ENCODE data around the gene TECR.

The TECR gene

DNA sequence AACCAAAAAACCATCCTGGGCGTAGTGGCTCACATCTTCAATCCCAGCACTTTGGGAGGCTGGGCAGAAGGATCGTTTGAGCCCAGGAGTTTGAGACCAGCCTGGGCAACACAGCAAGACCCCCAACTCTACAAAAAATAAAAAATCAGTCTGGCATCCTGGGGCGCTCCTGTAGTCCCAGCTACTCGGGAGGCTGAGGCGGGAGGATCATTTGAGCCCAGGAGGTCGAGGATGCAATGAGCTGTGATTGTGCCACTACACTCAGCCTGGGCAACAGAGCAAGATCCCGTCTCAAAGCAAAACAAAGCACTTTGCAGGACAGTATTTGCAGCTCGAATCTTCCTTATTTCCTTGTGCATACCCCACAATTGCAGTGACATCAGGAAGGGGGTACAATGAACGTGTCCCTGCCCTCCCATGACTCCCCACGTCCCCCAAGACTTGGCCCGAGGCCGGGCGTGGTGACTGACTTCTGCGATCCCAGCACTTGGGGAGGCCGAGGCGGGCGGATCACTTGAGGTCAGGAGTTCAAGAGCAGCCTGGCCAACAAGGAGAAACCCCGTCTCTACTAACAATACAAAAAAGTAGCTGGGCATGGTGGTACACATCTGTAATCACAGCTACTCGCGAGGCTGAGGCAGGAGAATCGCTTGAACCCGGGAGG lies 41.6 kb downstream of the TECR start:
- H3K4me3 ChIP-seq (ENCODE audit: low read depth, low read length): peak overlapping the region; percentile 100
- TF ChIP-seq, protein P1, sequence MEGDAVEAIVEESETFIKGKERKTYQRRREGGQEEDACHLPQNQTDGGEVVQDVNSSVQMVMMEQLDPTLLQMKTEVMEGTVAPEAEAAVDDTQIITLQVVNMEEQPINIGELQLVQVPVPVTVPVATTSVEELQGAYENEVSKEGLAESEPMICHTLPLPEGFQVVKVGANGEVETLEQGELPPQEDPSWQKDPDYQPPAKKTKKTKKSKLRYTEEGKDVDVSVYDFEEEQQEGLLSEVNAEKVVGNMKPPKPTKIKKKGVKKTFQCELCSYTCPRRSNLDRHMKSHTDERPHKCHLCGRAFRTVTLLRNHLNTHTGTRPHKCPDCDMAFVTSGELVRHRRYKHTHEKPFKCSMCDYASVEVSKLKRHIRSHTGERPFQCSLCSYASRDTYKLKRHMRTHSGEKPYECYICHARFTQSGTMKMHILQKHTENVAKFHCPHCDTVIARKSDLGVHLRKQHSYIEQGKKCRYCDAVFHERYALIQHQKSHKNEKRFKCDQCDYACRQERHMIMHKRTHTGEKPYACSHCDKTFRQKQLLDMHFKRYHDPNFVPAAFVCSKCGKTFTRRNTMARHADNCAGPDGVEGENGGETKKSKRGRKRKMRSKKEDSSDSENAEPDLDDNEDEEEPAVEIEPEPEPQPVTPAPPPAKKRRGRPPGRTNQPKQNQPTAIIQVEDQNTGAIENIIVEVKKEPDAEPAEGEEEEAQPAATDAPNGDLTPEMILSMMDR (conservative IDR thresholded peaks at IDR 0.05; ENCODE audit: low read depth, low read length): no peak
- no peak for DNase-seq (ENCODE audit: low read depth)

DNA sequence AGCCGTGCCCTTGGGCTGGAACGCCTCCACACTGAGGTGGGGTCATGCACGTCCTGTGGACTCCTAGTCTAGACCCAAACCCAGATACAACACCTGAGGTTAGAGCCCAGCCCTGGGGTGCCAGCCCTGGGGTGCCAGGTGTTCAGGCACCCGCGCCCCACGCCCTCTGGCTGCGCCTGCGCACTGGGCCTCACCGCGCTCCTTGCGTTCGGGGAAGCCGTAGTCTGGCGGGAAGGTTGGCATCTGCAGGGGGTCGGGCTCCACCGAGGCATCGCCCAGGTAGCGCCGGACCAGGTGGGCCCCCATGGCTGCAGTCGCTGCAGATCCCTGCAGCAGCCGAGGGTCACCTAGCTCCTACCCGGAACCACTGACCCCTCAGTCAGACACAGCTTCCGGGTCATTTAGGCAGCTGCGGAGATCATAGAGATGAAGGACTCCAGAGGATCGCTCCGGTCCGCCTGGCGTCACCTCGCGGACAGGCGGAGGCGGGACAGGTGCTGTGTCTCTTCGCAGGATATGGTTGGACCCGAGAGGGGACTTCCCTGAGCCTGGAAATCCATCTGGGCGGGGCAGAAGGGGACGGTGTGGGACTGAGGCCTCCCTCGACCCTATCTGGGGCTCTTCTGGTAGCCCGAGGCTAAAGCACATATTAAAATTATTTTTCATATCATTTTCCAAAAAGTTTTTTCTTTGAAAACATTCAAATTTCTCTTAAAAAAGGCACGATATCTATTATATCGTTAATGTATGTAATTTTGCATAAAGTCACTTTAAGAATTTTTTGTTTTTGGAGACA lies 42.5 kb downstream of the TECR start, which contains the start of gene NDUFB7:
Gene NDUFB7, minus strand, starts transcription at position 372 of the 796 bp plus-strand sequence. Its CDS starts 66 bp downstream, at position 306.
- TF ChIP-seq, protein P1 (conservative IDR thresholded peaks at IDR 0.05; ENCODE audit: low read depth, low read length): peak; percentile 58
- H3K4me3 ChIP-seq (ENCODE audit: low read depth, low read length): peak within 1 kb of the TSS; percentile 100
- DNase-seq (ENCODE audit: low read depth): peak; percentile 97

DNA sequence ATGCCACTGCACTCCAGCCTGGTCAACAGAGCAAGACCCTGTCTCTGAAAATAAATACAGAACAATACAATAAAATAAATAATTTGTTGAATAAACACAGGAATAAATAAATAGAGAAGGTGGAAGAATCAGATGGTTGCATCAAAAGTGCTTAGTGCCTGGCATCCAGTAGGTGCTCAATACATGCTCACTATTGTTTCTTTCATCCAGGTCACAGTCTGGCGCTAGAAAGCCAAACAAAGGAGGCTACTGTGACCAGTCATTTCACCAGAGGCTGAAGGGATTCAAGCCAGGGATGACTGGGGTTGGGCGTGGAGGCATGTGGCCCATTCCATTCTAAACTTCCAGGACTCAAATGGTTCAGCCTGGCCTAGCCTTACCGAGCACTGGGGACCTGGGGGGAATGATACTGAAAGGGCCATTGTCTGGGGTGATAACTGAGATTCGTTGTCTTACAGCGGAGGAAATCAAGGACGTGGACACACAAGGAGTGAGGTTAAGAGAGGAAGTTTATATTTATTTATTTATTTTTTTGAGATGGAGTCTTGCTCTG lies 46.1 kb downstream of the TECR start:
- H3K4me3 ChIP-seq (ENCODE audit: low read depth, low read length): no peak overlapping the region
- TF ChIP-seq, protein P1 (conservative IDR thresholded peaks at IDR 0.05; ENCODE audit: low read depth, low read length): no peak
- DNase-seq (ENCODE audit: low read depth): no peak

DNA sequence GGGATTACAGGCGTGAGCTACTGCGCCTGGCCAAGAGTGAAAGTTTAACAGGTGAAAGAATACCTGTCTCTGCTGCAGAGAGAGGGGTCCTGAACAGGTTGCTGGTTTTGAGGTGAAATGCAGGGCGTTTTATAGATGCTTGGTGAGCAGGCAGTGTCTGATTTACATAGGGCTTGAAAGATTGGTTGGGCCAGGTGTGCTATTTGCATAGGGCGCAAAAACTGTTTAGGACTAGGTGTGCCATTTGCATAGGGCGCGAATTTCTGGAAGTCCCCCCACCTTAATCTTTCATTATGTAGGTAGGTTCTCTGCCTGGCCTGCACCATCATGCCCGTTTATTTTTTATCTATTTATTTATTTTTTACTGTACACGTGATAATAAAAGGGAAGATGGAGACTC lies 47.0 kb downstream of the TECR start:
- no peak for DNase-seq (ENCODE audit: low read depth)
- no peak overlapping the region for H3K4me3 ChIP-seq (ENCODE audit: low read depth, low read length)
- TF ChIP-seq, protein P1 (conservative IDR thresholded peaks at IDR 0.05; ENCODE audit: low read depth, low read length): no peak

DNA sequence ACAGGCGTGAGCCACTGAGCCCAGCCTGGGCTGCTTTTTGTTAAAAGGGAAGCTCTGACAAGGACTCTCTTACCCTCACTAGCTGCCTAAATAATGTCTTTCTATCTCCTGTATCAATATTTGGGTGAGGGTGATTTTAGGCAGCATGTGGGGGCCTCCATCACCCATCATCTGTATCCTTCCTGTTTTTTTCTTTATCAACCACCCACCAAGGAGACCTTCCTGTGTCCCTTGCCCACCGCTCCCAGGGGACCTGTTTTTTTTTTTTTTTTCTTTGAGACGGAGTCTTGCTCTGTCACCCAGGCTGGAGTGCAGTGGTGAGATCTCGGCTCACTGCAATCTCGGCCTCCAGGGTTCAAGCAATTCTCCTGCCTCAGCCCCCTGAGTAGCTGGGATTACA lies 47.9 kb downstream of the TECR start:
- TF ChIP-seq, protein P1 (conservative IDR thresholded peaks at IDR 0.05; ENCODE audit: low read depth, low read length): no peak
- H3K4me3 ChIP-seq (ENCODE audit: low read depth, low read length): no peak overlapping the region
- no peak for DNase-seq (ENCODE audit: low read depth)

DNA sequence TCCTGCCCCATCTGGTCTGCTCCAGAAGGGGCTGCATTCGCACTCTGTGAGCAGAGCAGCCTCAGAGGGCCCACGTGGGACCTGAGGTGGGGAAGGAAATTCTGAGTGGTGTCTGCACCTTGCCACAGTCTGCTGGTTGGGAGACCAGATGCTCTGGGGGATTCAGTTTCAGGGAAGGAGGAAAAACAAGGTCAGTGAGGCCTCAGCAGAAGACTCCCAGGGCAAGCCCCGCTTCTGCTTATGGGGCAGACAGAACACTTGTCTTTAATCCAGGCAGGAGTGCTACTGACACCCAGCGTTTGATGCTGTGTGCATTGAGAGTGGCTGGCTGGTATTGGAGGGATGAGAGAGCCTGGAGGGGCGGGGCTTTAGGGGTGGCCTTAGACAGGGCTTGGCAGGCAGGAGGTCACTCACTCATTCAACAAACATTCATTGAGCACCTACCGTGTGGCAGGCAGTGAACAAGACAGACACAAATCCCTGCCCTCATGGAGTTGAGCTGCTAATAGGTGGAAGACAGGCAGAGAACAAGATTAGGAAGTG lies 48.6 kb downstream of the TECR start:
- TF ChIP-seq, protein P1 (conservative IDR thresholded peaks at IDR 0.05; ENCODE audit: low read depth, low read length): no peak
- no peak for DNase-seq (ENCODE audit: low read depth)
- H3K4me3 ChIP-seq (ENCODE audit: low read depth, low read length): no peak overlapping the region

All from choroid plexus epithelial cell (primary cell).